Ramos (cell line): Measurements from ENCODE around the gene PRDX6.
"Not testable (repeated sequence)": the region's sequence is repeated elsewhere in the genome, so short reads cannot be mapped to it uniquely, and the experiment has no call there.

Experiments
- in situ Hi-C: fragments of 300-500 bp; cut with MboI; formaldehyde crosslinking; loops from one replicate; pipeline ENCODE4 v1.14.3; 2022; ENCODE audit warnings: low sequenced_read_pairs; ENCODE audit not compliant: unreplicated experiment

PRDX6 gene

GRCh38 chr1:173462666-173463065 lies 14.5 kb upstream of the PRDX6 start:
- in situ Hi-C loops: not testable (repeated sequence)

GRCh38 chr1:173464185-173464584 lies 12.9 kb upstream of the PRDX6 start:
- in situ Hi-C loops: not testable (repeated sequence)

GRCh38 chr1:173467426-173467825 lies 9.7 kb upstream of the PRDX6 start:
- in situ Hi-C loops: no loop called here

GRCh38 chr1:173469656-173470055 lies 7.5 kb upstream of the PRDX6 start:
- in situ Hi-C loops: no loop called here

GRCh38 chr1:173470608-173471007 lies 6.5 kb upstream of the PRDX6 start:
- in situ Hi-C loops: no loop called here

- in situ Hi-C loops: no loop called here
Measured at GRCh38 chr1:173473599-173474011, 3.5 kb upstream of the PRDX6 start.

- in situ Hi-C loops: no loop called here
Measured at GRCh38 chr1:173474097-173474779, 2.9 kb upstream of the PRDX6 start.

- in situ Hi-C loops: not testable (repeated sequence)
Measured at GRCh38 chr1:173474780-173475421, 2.2 kb upstream of the PRDX6 start.

- in situ Hi-C loops: no loop called here
Measured at GRCh38 chr1:173475564-173476196, 1.5 kb upstream of the PRDX6 start.

- in situ Hi-C loops: no loop called here
Measured at GRCh38 chr1:173476197-173476664, 904 bp upstream of the PRDX6 start.

GRCh38 chr1:173476665-173477285 lies 360 bp upstream of the PRDX6 start:
- in situ Hi-C loops: no loop called here

GRCh38 chr1:173478094-173478674 lies 1.0 kb downstream of the PRDX6 start:
- in situ Hi-C loops: no loop called here

GRCh38 chr1:173479649-173480048 lies 2.5 kb downstream of the PRDX6 start:
- in situ Hi-C loops: no loop called here

- in situ Hi-C loops: no loop called here
Measured at GRCh38 chr1:173481195-173481772, 4.1 kb downstream of the PRDX6 start.

GRCh38 chr1:173482683-173483082 lies 5.5 kb downstream of the PRDX6 start:
- in situ Hi-C loops: no loop called here

- in situ Hi-C loops: no loop called here
Measured at GRCh38 chr1:173484276-173484675, 7.1 kb downstream of the PRDX6 start.

GRCh38 chr1:173485401-173485800 lies 8.3 kb downstream of the PRDX6 start:
- in situ Hi-C loops: no loop called here

- in situ Hi-C loops: no loop called here
Measured at GRCh38 chr1:173488001-173488400, 10.9 kb downstream of the PRDX6 start.

GRCh38 chr1:173489149-173489600 lies 12.0 kb downstream of the PRDX6 start:
- in situ Hi-C loops: no loop called here

GRCh38 chr1:173489929-173490328 lies 12.8 kb downstream of the PRDX6 start:
- in situ Hi-C loops: no loop called here
